Brain microvascular endothelial cell (primary cell): ENCODE results near the gene TNPO1.

Experiments used
- DNase-seq: peaks from one replicate; pipeline ENCODE4 v3.0.0-alpha.2; 2020
- H3K27ac ChIP-seq: fragments of 250-450 bp; sonication (Bioruptor Pico); 2 replicates; pipeline ENCODE4 v1.5.1; 2020; ENCODE audit warnings: mild to moderate bottlenecking, moderate library complexity
- H3K27me3 ChIP-seq: fragments of 250-450 bp; sonication (Bioruptor Pico); replicated peaks from 2 replicates; pipeline ENCODE4 v1.5.1; 2020; ENCODE audit warnings: mild to moderate bottlenecking
- H3K36me3 ChIP-seq: fragments of 250-450 bp; sonication (Bioruptor Pico); replicated peaks from 2 replicates; pipeline ENCODE4 v1.5.1; 2020; ENCODE audit warnings: mild to moderate bottlenecking
- H3K4me3 ChIP-seq: 2 replicates; pipeline ENCODE4 v1.5.1; 2011; ENCODE audit warnings: low read depth, mild to moderate bottlenecking, control low read depth, low read length, moderate library complexity
- in situ Hi-C: cut with HindIII; loops from 2 replicates; pipeline ENCODE4 v1.10.0; 2017; ENCODE audit warnings: low sequenced_read_pairs, low pct_ligation_motif_present
- TF ChIP-seq, protein P1 (sequence below): IDR thresholded peaks from 2 replicates; pipeline ENCODE4 v1.5.1; 2011; ENCODE audit warnings: low read depth, mild to moderate bottlenecking, moderate library complexity, low read length, control low read depth, inconsistent platforms; ENCODE audit errors: missing control alignments

TNPO1 gene

DNA sequence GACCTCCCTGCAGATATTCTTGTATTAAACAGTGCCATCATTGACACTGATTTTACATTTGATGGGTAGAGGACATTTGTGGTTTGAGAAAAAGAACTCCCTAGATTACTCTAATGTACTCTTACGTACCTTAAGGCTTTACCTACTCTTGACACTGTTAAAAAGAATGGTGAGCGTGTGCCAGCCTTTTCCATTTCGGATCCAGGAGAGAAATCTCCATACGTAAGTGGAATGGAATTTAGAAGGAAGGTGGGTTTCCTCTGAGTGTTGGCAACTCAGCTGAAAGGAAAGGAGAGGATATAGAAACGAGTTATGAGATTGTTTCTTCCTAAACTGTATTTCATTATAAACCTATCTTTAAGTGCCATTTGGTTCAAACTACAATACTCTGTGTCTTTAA lies 40.9 kb downstream of the TNPO1 start:
- in situ Hi-C loops = no loop called here
- DNase-seq = no peak
- Histone ChIP-seq H3K27ac (no peak overlapping the region), H3K27me3 (no peaks in the 10 kb centered on the region), H3K36me3 (peaks cover 60% of the 10 kb centered on the region), H3K4me3 (no peak overlapping the region)
- TF ChIP-seq, protein P1, sequence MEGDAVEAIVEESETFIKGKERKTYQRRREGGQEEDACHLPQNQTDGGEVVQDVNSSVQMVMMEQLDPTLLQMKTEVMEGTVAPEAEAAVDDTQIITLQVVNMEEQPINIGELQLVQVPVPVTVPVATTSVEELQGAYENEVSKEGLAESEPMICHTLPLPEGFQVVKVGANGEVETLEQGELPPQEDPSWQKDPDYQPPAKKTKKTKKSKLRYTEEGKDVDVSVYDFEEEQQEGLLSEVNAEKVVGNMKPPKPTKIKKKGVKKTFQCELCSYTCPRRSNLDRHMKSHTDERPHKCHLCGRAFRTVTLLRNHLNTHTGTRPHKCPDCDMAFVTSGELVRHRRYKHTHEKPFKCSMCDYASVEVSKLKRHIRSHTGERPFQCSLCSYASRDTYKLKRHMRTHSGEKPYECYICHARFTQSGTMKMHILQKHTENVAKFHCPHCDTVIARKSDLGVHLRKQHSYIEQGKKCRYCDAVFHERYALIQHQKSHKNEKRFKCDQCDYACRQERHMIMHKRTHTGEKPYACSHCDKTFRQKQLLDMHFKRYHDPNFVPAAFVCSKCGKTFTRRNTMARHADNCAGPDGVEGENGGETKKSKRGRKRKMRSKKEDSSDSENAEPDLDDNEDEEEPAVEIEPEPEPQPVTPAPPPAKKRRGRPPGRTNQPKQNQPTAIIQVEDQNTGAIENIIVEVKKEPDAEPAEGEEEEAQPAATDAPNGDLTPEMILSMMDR = no peak

DNA sequence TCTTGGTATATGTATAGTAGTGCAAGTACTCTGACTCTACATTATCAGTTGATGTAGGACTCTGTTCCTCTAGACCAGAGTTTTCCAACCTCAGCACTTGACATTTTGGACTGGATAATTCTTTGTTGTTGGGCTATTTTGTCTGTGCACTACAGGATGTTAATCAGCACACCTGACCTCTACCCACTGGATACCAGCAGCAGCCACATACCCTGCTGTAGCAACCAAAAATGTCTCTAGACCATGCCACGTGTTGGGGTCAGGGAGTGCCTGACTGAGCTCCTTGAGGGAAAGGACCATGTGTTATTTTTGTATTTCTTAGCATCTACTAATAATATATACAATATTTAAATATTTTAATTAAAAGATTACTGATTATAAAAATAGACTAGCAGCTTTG lies 42.7 kb downstream of the TNPO1 start:
- TF ChIP-seq, protein P1 = no peak
- no peak overlapping the region for H3K27ac ChIP-seq
- peaks cover 67% of the 10 kb centered on the region for H3K36me3 ChIP-seq
- H3K4me3 ChIP-seq = no peak overlapping the region
- no peaks in the 10 kb centered on the region for H3K27me3 ChIP-seq
- no peak for DNase-seq
- in situ Hi-C loops = no loop called here

DNA sequence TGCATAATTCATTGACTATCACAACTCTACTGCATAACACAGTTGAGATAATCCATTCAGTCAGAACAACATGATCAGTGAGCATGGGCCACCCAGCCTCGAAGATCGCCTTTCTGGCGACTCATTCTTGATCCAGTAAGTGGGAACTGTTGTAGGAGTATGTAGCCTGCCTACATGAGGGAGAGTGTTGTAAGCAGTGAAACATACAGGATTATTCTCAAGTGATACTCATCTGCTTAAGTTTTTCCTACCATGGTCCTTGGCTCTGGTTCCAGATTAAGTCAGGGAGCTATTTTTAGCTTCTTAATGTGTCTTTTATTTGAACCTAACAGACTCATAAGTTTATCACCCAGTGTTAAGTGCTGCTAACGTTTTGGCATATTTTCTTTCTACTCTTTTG lies 44.0 kb downstream of the TNPO1 start:
- Histone ChIP-seq H3K36me3 (peaks cover 70% of the 10 kb centered on the region), H3K27ac (no peak overlapping the region), H3K27me3 (no peaks in the 10 kb centered on the region), H3K4me3 (no peak overlapping the region)
- in situ Hi-C loops = no loop called here
- TF ChIP-seq, protein P1 = no peak
- DNase-seq = peak; percentile 43

DNA sequence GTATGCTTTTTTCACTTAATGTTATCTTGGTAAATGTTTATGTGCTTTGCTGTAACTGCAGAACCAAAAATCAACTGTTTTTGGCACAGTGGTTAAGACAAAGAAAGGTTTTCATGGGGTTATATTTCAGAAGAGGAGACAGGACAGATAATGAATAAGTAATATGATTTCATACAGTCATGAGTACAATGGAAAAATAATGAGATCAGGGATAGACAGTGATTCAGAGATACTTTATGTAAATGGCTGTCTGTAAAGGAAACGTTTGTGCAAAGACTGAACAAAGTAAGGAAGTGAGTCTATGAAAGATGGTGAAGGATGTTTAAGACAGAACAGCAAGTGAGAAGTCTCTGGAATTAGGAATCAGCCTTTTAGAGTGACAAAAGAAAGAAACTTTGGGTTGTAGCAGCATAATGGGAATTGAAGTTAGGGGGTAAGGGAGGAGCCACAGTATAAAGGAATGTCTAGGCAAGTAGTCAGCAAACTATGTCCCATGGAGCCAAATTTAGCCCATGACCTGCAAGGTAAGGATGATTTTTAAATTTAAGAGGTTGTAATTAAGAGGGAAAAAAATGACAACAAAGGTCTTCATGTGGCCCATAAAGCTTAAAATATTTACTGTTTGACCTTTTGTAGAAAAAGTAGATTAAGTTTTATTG lies 55.0 kb downstream of the TNPO1 start:
- H3K4me3 ChIP-seq = no peak overlapping the region
- peaks cover 57% of the 10 kb centered on the region for H3K36me3 ChIP-seq
- no peaks in the 10 kb centered on the region for H3K27me3 ChIP-seq
- in situ Hi-C loops = no loop called here
- H3K27ac ChIP-seq = peak overlapping the region; percentile 49
- no peak for DNase-seq
- TF ChIP-seq, protein P1 = no peak

DNA sequence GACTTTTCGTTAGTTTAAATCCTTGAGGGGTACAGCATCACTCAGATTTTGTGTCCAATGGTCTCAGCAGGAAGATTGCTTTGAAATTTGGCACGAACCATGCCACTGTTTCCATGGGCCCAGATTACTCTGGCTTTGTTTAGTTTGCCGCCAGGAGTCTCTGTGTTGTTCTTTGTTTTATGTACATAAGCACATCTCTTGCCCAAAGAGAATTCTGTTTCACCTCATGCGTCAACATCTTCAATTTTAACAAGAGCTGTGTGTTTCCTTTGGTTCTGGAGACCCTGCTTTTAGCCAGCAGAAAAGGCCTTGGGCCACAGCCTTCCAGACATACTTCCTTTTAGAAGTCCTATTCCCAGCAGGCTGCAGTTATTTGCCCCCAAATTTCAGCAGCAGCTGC lies 62.4 kb downstream of the TNPO1 start:
- in situ Hi-C loops = no loop called here
- TF ChIP-seq, protein P1 = no peak
- no peaks in the 10 kb centered on the region for H3K27me3 ChIP-seq
- no peak for DNase-seq
- H3K4me3 ChIP-seq = no peak overlapping the region
- peaks cover 72% of the 10 kb centered on the region for H3K36me3 ChIP-seq
- H3K27ac ChIP-seq = no peak overlapping the region

DNA sequence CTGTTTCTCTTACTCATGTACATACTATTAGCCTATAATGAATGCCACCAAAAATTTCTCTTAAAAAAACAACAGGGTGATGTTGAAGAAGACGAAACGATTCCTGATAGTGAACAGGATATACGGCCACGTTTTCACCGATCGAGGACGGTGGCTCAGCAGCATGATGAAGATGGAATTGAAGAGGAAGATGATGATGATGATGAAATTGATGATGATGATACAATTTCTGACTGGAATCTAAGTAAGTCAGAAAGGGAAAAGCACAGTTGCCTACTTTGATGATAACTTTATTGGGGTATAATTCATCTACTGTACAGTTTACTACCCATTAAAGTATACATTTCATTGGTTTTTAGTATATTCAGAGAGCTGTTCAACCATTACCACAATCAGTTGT lies 66.5 kb downstream of the TNPO1 start:
- DNase-seq = no peak
- H3K27ac ChIP-seq = no peak overlapping the region
- no peaks in the 10 kb centered on the region for H3K27me3 ChIP-seq
- TF ChIP-seq, protein P1 = no peak
- H3K36me3 ChIP-seq = peaks cover 74% of the 10 kb centered on the region
- in situ Hi-C loops = no loop called here
- no peak overlapping the region for H3K4me3 ChIP-seq
